ENCODE results near the gene VANGL1.

VANGL1 gene

GRCh38 chr1:115669002-115669673 is 27.4 kb downstream of the VANGL1 start:
- no peak for DNase-seq (ENCODE audit: low read depth)

DNA sequence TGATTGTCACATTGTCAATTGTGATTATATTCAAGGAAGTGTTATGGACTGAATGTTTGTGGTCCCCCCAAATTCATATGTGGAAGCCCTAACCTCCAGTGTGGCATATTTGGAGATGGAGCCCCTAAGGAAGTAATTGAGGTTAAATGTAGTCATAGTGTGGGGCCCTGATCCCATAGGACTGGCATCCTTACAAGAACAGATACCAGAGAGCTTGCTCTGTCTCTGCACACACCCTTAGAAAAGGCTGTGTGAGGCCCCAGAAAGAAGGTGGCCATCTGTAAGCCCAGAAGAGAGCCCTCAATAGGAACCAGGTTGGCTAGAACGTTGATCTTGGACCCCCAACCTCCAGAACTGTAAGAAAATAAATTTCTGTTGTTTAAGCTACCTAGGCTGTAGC is 28.1 kb downstream of the VANGL1 start:
- DNase-seq (ENCODE audit: low read depth) = no peak

GRCh38 chr1:115670476-115671175 is 28.9 kb downstream of the VANGL1 start:
- no peak for DNase-seq (ENCODE audit: low read depth)

DNA sequence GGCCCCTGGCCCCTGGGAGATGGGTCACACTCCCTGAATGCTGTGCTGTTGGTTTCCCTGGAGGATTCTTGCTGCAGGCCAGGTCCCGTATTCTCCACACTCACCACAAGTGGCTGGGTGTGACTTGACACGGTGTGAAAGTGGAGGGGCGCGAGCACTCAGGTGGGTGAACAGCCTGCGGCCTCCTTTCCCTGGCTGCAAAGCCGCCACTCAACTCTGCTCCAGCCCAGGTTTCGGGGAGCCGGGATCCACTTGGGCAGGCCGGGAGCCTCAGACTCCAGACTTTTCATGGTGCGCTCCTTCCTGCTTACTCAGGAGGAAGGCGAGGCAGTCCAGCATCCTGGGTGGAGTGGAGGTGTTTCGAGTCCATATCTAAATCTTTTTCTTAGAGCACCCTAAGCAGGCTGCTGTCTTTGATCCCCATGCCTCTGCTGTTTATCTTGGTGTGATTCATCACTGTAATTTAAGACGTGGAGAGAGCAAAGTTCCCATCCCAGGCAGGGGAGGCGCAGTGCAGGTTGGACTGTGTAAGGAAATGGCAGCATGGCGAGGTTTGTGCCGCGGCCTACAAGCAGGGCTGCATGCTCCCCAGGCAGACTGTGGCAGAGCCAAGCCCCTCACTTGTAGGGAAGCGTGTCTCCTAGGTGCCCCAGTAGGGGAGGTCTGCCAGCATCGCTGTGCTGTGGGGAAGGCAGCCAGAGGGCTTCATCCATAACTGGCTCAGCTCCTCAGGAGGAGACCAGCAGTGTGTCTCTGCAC is 29.6 kb downstream of the VANGL1 start:
- no peak for DNase-seq (ENCODE audit: low read depth)

GRCh38 chr1:115672224-115673009 is 30.6 kb downstream of the VANGL1 start:
- DNase-seq (ENCODE audit: low read depth) = no peak

- DNase-seq (ENCODE audit: low read depth) = no peak
These were observed 34.9 kb downstream of the VANGL1 start for GRCh38 chr1:115676498-115677181.

DNA sequence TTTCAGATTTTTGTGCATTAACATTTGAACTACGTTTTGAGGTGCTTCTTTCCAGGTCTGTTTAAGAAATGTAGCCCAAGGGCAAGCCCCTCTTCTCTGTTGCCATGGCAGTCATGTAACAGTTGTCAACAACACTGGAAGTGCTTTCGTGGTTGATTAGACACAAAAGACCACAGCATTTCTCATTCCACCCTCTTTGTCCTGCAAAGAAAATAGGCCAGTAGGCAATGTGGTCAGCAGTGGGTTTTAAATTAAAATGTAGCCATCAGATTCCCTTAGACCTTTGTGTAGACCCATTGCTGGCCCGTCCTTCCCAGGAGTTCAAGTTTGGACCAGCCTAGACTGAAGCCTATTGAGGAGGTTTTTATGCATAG is 35.4 kb downstream of the VANGL1 start:
- no peak for DNase-seq (ENCODE audit: low read depth)

DNA sequence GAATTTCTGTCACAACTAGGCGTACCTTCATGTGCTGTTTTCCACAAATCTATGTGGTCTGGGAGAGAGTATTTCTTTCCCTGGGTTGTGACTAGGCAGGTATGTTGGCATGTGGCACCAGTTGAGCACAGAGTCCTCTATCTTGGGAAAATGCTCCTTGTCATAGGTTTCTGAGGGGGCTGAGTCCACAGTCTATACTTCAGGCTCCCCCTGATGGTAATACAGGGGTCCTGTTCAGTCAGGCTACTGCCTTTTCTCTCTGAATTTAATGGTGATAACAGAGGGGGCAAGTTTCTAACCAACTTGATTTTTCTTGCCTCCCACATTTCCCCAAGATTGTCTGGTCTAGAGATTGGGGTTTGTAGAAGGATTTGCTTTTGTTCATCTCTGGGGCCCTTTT is 35.8 kb downstream of the VANGL1 start:
- no peak for DNase-seq (ENCODE audit: low read depth)

DNA sequence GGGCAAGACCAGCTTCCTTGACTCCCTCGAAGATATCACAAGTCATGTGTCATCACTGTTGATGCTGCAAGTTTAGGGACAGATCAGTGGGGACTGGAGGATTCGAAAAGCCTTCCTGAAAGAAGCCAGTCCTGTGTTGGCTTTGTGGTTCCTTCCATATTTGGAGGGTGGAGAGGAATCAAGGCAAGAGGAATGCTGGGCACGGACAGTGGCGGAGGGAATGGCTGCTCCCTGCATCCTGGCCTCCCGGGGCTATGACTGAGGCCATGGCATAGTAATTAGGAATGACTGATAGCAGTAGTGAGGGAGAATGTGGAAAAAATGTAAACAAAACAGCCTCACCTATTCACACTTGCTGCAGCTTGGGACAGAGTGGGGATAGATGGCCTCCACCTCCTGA is 36.4 kb downstream of the VANGL1 start:
- DNase-seq (ENCODE audit: low read depth) = no peak

GRCh38 chr1:115679141-115679611 is 37.4 kb downstream of the VANGL1 start:
- DNase-seq (ENCODE audit: low read depth) = peak; percentile 30

DNA sequence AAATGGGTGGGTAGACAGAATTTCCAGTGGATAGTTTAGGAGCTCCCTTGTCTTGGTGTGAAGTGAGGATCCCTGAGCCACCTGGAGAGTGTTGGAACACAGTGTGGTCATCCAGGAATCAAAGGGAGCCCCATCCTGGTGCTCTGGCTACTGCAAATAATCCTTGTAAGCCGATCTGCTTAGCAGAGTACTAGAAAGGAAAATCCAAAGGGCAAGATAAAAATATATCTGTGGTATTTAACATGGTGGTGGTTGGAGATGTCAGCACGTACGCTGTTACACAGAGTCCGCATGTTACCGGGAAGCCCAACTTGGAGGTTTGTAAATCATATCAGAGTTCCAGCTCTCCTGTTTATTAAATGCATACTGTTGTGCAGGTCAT is 39.0 kb downstream of the VANGL1 start:
- no peak for DNase-seq (ENCODE audit: low read depth)

DNA sequence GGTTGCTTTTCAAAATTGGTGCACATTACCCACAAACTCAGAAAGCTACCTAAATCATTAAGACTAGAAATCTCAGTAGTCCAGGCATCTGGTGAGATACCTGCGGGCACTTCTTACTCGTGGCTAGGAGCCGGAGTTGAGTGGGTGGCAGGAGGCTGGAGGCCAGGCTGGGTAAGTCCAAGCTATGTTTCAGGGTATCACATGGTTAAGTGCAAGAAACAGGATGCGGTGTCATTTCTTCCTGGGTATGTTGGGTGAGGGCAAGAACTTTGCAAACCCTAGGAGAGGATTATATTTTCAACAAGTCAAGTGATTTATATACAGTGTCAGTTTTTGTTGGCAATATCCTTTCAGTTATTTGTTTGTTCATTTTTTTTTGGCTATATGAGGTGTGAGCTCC is 41.0 kb downstream of the VANGL1 start:
- DNase-seq (ENCODE audit: low read depth) = no peak

DNA sequence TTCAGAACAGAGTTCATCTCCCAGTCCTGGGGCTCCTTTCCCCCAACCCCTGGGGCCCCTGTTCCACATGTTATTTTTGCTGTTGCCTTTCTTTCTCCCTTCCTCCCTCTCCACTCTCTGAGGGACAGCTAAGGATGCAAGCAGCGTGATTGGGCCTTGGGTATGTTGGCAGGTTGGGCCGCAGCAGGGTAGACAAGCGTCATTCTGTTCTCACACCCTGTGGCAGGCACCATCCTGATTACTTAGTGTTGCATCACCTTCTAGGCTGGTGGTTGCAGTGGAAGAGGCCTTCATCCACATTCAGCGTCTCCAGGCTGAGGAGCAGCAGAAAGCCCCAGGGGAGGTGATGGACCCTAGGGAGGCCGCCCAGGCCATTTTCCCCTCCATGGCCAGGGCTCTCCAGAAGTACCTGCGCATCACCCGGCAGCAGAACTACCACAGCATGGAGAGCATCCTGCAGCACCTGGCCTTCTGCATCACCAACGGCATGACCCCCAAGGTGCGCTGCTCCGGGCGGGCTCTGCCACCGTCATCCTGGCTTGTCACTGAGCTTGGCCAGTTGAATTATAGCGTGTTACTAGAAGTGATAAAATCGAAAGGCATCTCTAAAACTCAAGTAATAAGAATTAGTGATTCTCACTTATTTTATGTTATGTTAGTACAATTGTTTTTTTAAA is 43.4 kb downstream of the VANGL1 start:
- DNase-seq (ENCODE audit: low read depth) = no peak

GRCh38 chr1:115687744-115688143 is 46.0 kb downstream of the VANGL1 start:
- no peak for DNase-seq (ENCODE audit: low read depth)

DNA sequence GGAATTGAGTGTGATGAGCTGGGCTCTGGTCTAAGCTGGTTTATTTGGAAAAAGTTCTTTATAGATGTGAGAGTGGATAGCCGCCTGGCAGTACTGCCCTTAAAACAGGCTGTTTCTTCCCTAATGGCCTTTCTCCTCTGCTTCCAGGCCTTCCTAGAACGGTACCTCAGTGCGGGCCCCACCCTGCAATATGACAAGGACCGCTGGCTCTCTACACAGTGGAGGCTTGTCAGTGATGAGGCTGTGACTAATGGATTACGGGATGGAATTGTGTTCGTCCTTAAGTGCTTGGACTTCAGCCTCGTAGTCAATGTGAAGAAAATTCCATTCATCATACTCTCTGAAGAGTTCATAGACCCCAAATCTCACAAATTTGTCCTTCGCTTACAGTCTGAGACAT is 49.2 kb downstream of the VANGL1 start:
- no peak for DNase-seq (ENCODE audit: low read depth)

GRCh38 chr1:115692224-115692623 is 50.5 kb downstream of the VANGL1 start:
- DNase-seq (ENCODE audit: low read depth) = no peak

- no peak for DNase-seq (ENCODE audit: low read depth)
These were observed 53.0 kb downstream of the VANGL1 start for GRCh38 chr1:115694805-115695204.

DNA sequence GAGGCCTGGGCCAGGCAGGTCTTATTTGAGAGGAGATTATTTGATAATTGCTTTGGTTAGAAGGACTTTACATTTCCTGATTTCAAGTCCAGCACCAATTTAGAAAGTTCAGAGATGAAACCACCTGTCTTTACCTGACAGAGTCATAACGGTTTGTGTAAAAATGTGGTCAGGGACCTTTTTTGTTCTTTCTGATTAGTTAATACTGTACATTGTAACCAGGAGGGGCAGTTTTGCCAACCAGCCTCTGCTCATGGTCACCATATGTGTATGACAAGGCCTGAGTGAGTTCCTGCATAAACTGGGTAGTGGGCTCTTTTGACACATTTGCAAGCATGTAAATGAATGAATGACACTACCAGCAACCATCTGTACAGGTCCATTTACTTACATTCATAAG is 55.8 kb downstream of the VANGL1 start:
- no peak for DNase-seq (ENCODE audit: low read depth)

DNA sequence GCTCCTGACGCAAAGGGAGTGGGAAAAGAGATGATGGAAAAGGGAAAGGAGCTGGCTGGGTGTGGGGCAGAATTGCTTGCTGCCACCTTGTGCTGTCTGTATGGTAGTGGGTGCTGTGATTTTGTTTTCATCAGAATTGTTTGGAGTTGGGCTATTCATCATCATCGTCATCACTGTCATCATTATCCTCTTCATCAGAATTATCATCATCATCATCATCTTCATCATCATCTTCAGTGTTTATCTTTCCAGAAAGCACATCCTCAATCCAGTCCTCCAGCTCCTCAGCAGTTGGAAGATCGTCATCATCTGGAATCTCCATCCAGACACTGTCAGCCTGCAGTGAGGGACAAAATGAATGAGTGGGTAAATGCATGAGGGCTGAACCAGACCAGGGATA is 59.3 kb downstream of the VANGL1 start:
- no peak for DNase-seq (ENCODE audit: low read depth)

- DNase-seq (ENCODE audit: low read depth) = no peak
These were observed 61.2 kb downstream of the VANGL1 start for GRCh38 chr1:115702959-115703358.

All from GM04503 (cell line).